ENCODE results near the gene ZFP2.

ZFP2 gene

GRCh38 chr5:178899289-178899688 is 3.6 kb downstream of the ZFP2 start:
- ChIA-PET CTCF (interaction anchor here (1.1 kb wide), 1 partner anchor 14 kb away, joined by 6 read pairs; no protein-coding TSS in a partner anchor), POLR2A (no interaction called here)
- TF ChIP-seq CTCF (IDR thresholded peaks at IDR 0.05; ENCODE audit: control extremely low read depth, extremely low read depth, low read depth, missing control alignments) = no peak
- no peak for DNase-seq (ENCODE audit: extremely low spot score)

- CTCF ChIA-PET = interaction anchor here (0.9 kb wide), 1 partner anchor 47 kb away, joined by 3 read pairs; no protein-coding TSS in a partner anchor
- POLR2A ChIA-PET = no interaction called here
- no peak for TF ChIP-seq CTCF (IDR thresholded peaks at IDR 0.05; ENCODE audit: control extremely low read depth, extremely low read depth, low read depth, missing control alignments)
- no peak for DNase-seq (ENCODE audit: extremely low spot score)
These were observed 7.1 kb downstream of the ZFP2 start for GRCh38 chr5:178902849-178903248.

GRCh38 chr5:178931846-178932760 is 36.4 kb downstream of the ZFP2 start:
- ChIA-PET CTCF (no interaction called here), POLR2A (no interaction called here)
- DNase-seq (ENCODE audit: extremely low spot score) = no peak
- no peak for TF ChIP-seq CTCF (IDR thresholded peaks at IDR 0.05; ENCODE audit: control extremely low read depth, extremely low read depth, low read depth, missing control alignments)

- TF ChIP-seq CTCF (IDR thresholded peaks at IDR 0.05; ENCODE audit: control extremely low read depth, extremely low read depth, low read depth, missing control alignments) = no peak
- ChIA-PET POLR2A (no interaction called here), CTCF (interaction anchor here (1.1 kb wide), 1 partner anchor 22 kb away, joined by 3 read pairs; no protein-coding TSS in a partner anchor)
- no peak for DNase-seq (ENCODE audit: extremely low spot score)
These were observed 45.1 kb downstream of the ZFP2 start, which contains the start of gene ZNF454 for GRCh38 chr5:178940569-178941360. ZNF454 (plus strand) TSS chr5:178941198; CDS start chr5:178942792, 1,594 bp downstream.

- POLR2A ChIA-PET = no interaction called here
- no peak for DNase-seq (ENCODE audit: extremely low spot score)
- TF ChIP-seq CTCF (IDR thresholded peaks at IDR 0.05; ENCODE audit: control extremely low read depth, extremely low read depth, low read depth, missing control alignments) = no peak
- CTCF ChIA-PET = no interaction called here
These were observed 45.6 kb downstream of the ZFP2 start for GRCh38 chr5:178941361-178941760.

- ChIA-PET POLR2A (no interaction called here), CTCF (no interaction called here)
These were observed 69.8 kb downstream of the ZFP2 start for GRCh38 chr5:178965465-178966055.

More at GRCh38 chr5:178965465-178966055, 69.8 kb downstream of the ZFP2 start:
- DNase-seq (ENCODE audit: extremely low spot score) = no peak
- TF ChIP-seq CTCF (IDR thresholded peaks at IDR 0.05; ENCODE audit: control extremely low read depth, extremely low read depth, low read depth, missing control alignments) = no peak
